Measurements from ENCODE around the gene SCRT2.

DNA sequence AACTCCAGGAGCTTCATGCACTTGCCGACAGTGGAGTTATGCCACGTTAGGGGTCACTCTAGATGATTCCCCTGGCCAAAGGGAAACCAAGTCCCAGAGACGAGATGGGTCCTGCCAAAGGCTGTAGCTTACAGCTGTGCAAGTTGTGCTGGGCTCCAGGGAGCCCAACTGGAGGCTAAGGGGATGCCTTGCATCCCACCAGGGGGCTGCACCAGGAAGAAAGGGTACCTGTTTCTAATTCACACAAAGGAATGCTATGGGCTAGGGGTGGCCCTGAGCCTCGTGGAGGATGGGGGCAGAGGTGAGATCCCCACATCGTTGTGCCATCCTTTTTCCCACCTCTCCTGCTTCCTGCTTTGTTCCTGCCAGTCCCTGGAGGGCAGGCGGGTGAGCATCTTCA, 23.7 kb upstream of the SCRT2 start:
- TF ChIP-seq GATA2 (IDR thresholded peaks at IDR 0.05; ENCODE audit: low read depth, low read length) (no peak), GATA3 (IDR thresholded peaks at IDR 0.05; ENCODE audit: low read depth, low read length) (no peak)

Data from SH-SY5Y (cell line).